ENCODE measurements around the gene LSM14A.

DNA sequence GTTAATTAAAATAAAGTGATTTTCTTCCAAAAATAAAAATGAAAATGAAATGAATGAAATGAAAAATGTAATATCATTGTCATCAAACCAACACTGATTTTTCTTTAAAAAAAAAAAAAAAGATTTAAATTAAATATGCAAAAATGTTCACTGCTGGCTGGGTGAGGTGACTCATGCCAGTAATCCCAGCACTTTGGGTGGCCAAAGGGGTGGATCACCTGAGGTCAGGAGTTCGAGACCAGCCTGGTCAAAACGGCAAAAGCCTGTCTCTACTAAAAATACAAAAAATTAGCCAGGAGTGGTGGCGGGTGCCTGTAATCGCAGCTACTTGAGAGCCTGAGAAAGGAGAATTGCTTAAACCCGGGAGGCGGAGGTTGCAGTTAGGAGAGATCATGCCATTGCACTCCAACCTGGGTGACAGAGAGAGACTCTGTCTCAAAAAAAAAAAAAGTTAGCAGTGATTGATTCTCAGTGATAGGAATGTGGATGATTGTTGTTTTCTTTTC, 44.6 kb upstream of the LSM14A start:
- TF ChIP-seq, protein P1, sequence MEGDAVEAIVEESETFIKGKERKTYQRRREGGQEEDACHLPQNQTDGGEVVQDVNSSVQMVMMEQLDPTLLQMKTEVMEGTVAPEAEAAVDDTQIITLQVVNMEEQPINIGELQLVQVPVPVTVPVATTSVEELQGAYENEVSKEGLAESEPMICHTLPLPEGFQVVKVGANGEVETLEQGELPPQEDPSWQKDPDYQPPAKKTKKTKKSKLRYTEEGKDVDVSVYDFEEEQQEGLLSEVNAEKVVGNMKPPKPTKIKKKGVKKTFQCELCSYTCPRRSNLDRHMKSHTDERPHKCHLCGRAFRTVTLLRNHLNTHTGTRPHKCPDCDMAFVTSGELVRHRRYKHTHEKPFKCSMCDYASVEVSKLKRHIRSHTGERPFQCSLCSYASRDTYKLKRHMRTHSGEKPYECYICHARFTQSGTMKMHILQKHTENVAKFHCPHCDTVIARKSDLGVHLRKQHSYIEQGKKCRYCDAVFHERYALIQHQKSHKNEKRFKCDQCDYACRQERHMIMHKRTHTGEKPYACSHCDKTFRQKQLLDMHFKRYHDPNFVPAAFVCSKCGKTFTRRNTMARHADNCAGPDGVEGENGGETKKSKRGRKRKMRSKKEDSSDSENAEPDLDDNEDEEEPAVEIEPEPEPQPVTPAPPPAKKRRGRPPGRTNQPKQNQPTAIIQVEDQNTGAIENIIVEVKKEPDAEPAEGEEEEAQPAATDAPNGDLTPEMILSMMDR (CRISPR knock-in tag; IDR thresholded peaks at IDR 0.05) = no peak
- TF ChIP-seq ELF1 (CRISPR knock-in tag; IDR thresholded peaks at IDR 0.05) = no peak
